Neutrophil (primary cell): Measurements from ENCODE around the gene LPP.
"Not testable (repeated sequence)": the region's sequence is repeated elsewhere in the genome, so short reads cannot be mapped to it uniquely, and the experiment has no call there.

Experiments used
- H3K27ac ChIP-seq: fragments of 200-600 bp; sonication (generic); 2 replicates; pipeline ENCODE4 v1.5.1; 2016; ENCODE audit warnings: mild to moderate bottlenecking, moderate library complexity
- H3K27me3 ChIP-seq: fragments of 200-600 bp; sonication (generic); 2 replicates; pipeline ENCODE4 v1.6.0; 2016; ENCODE audit warnings: mild to moderate bottlenecking
- H3K36me3 ChIP-seq: fragments of 200-600 bp; sonication (generic); 2 replicates; pipeline ENCODE4 v1.5.1; 2017
- H3K4me1 ChIP-seq, 2 experiments: fragments of 200-600 bp in 1 of 2; sonication (generic) in 1 of 2; 1 replicate in 1 of 2; 2 replicates in 1 of 2; pipeline versions ENCODE4 v1.5.1 to v1.6.1; 2013 to 2016; ENCODE audit warnings: low read depth in 1 of 2, low read length in 1 of 2, mild to moderate bottlenecking in 1 of 2, moderate library complexity in 1 of 2; ENCODE audit not compliant: control insufficient read depth in 1 of 2, insufficient read depth in 1 of 2
- H3K4me3 ChIP-seq, 2 experiments: fragments of 200-600 bp in 1 of 2; sonication (generic) in 1 of 2; 1 replicate in 1 of 2; 2 replicates in 1 of 2; pipeline ENCODE4 v1.5.1; 2013 to 2016; ENCODE audit warnings: low read depth in 1 of 2, low read length in 1 of 2, mild to moderate bottlenecking in 1 of 2, moderate library complexity in 1 of 2
- H3K9me3 ChIP-seq: fragments of 200-600 bp; sonication (generic); 2 replicates; pipeline ENCODE4 v1.5.1; 2016
- CTCF ChIP-seq: fragments of 200-600 bp; sonication (generic); IDR thresholded peaks from 2 replicates; pipeline ENCODE4 v1.5.1; 2016; ENCODE audit warnings: antibody characterized with exemption

LPP gene

GRCh38 chr3:188627652-188628051 is 473.7 kb downstream of the LPP start:
- H3K4me1 ChIP-seq = no peaks in the 10 kb centered on the region
- H3K27me3 ChIP-seq = no peaks in the 10 kb centered on the region
- no peak for TF ChIP-seq CTCF
- H3K4me3 ChIP-seq = no peak overlapping the region
- no peaks in the 10 kb centered on the region for H3K36me3 ChIP-seq
- no peaks in the 10 kb centered on the region for H3K9me3 ChIP-seq
- H3K27ac ChIP-seq = no peak overlapping the region

- no peak overlapping the region for H3K4me3 ChIP-seq
- no peaks in the 10 kb centered on the region for H3K9me3 ChIP-seq
- no peak for TF ChIP-seq CTCF
- H3K4me1 ChIP-seq = no peaks in the 10 kb centered on the region
- H3K27me3 ChIP-seq = no peaks in the 10 kb centered on the region
- H3K36me3 ChIP-seq = no peaks in the 10 kb centered on the region
- no peak overlapping the region for H3K27ac ChIP-seq
Measured at GRCh38 chr3:188631291-188632010, 477.5 kb downstream of the LPP start.

GRCh38 chr3:188633206-188633605 is 479.2 kb downstream of the LPP start:
- no peaks in the 10 kb centered on the region for H3K36me3 ChIP-seq
- H3K4me1 ChIP-seq = no peaks in the 10 kb centered on the region
- no peaks in the 10 kb centered on the region for H3K9me3 ChIP-seq
- no peak overlapping the region for H3K4me3 ChIP-seq
- H3K27ac ChIP-seq = no peak overlapping the region
- TF ChIP-seq CTCF = no peak
- H3K27me3 ChIP-seq = no peaks in the 10 kb centered on the region

GRCh38 chr3:188634285-188634684 is 480.3 kb downstream of the LPP start:
- TF ChIP-seq CTCF = no peak
- no peaks in the 10 kb centered on the region for H3K9me3 ChIP-seq

GRCh38 chr3:188635258-188636042 is 481.5 kb downstream of the LPP start:
- H3K4me1 ChIP-seq = no peaks in the 10 kb centered on the region
- no peak for TF ChIP-seq CTCF
- H3K9me3 ChIP-seq = no peaks in the 10 kb centered on the region
- H3K27ac ChIP-seq = no peak overlapping the region
- no peak overlapping the region for H3K4me3 ChIP-seq
- no peaks in the 10 kb centered on the region for H3K27me3 ChIP-seq
- no peaks in the 10 kb centered on the region for H3K36me3 ChIP-seq

More at GRCh38 chr3:188634285-188634684, 480.3 kb downstream of the LPP start:
- no peaks in the 10 kb centered on the region for H3K4me1 ChIP-seq
- H3K27me3 ChIP-seq = no peaks in the 10 kb centered on the region
- H3K27ac ChIP-seq = no peak overlapping the region
- no peak overlapping the region for H3K4me3 ChIP-seq
- H3K36me3 ChIP-seq = no peaks in the 10 kb centered on the region

- not testable (repeated sequence) for H3K36me3 ChIP-seq, H3K4me3 ChIP-seq, H3K27ac ChIP-seq, H3K27me3 ChIP-seq, H3K9me3 ChIP-seq, H3K4me1 ChIP-seq
Measured at GRCh38 chr3:188636292-188636691, 482.3 kb downstream of the LPP start.
